ENCODE results near the gene MBNL1.

DNA sequence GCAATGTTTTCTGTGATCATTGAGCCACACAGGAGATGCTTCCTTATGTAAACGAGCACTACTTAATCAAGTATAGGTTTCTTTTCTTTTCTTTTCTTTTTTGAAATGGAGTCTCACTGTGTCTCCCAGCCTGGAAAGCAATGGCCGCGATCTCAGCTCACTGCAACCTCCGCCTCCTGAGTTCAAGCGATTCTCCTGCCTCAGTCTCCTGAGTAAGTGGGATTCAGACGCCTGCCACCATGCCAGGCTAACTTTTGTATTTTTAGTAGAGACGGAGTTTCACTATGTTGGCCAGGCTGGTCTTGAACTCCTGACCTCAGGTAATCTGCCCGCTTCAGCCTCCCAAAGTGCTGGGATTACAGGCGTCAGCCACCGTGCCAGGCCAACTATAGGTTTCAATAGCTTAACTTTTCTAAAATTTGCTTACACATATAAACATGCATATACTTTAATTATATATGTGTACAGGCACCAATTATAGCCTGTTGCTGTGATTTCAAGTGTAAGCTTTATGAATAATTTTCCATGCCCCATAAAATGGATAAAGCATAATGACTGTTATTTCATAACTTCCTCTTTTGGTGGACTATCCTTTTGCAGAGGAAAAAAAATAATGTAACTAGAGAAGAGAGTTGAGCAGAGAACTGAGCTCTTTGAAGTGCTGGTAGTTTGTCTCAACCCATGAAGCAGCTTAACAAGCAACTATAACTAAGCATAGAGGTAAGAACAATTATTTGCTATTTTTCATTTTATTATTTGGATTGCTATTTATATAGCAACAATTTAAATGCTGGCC, 24.8 kb upstream of the MBNL1 start:
- TF ChIP-seq, protein P1, sequence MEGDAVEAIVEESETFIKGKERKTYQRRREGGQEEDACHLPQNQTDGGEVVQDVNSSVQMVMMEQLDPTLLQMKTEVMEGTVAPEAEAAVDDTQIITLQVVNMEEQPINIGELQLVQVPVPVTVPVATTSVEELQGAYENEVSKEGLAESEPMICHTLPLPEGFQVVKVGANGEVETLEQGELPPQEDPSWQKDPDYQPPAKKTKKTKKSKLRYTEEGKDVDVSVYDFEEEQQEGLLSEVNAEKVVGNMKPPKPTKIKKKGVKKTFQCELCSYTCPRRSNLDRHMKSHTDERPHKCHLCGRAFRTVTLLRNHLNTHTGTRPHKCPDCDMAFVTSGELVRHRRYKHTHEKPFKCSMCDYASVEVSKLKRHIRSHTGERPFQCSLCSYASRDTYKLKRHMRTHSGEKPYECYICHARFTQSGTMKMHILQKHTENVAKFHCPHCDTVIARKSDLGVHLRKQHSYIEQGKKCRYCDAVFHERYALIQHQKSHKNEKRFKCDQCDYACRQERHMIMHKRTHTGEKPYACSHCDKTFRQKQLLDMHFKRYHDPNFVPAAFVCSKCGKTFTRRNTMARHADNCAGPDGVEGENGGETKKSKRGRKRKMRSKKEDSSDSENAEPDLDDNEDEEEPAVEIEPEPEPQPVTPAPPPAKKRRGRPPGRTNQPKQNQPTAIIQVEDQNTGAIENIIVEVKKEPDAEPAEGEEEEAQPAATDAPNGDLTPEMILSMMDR (IDR thresholded peaks at IDR 0.05): no peak
- TF ChIP-seq POLR2A (IDR thresholded peaks at IDR 0.05): no peak
